ENCODE results near the gene SLC39A5.
"Not testable (repeated sequence)": the region's sequence is repeated elsewhere in the genome, so short reads cannot be mapped to it uniquely, and the experiment has no call there.

Gene SLC39A5

DNA sequence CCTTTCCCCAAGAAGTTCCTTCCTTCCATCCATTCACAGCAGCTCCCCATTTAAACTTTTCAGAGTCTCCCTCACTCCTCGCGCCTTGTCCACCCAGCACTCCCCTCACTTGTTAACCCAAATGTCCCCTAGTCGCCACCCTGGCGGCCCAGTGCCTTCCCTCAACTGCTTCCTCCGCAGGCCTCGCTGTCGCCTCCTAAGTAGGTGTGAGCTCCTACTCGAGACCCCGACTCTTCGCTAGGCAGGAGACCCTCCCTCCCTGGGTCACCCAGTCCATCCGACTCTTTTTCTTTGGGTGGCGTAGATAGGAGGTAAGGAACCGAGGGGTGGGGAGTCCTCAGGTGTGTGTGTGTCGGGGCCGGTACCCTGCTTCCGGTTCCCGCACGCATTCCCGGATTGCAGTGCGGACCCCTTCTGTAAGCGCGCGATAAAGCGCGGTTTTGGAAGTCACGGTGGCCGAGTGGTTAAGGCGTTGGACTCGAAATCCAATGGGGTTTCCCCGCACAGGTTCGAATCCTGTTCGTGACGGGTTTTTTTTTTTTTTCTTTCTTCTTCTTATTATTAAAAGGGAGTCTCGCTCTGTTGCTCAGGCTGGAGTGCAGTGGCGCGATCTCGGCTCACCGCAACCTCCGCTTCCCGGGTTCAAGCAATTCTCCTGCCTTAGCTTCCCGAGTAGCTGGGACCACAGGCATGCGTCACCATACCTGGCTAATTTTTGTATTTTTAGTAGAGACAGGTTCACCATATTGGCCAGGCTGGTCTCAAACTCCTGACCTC, 39.7 kb upstream of the SLC39A5 start:
- peaks cover 2% of the 10 kb centered on the region for H3K36me3 ChIP-seq (ENCODE audit: control insufficient read depth, insufficient read depth, low read length)
- peak overlapping the region; percentile 77 for H3K4me3 ChIP-seq (replicated peaks; ENCODE audit: low read depth, low read length)
- DNase-seq (ENCODE audit: extremely low read depth, insufficient read length): peak; percentile 90
- no peaks in the 10 kb centered on the region for H3K27me3 ChIP-seq (replicated peaks; ENCODE audit: control insufficient read depth, insufficient read depth, low read length)
- TF ChIP-seq, protein P1, sequence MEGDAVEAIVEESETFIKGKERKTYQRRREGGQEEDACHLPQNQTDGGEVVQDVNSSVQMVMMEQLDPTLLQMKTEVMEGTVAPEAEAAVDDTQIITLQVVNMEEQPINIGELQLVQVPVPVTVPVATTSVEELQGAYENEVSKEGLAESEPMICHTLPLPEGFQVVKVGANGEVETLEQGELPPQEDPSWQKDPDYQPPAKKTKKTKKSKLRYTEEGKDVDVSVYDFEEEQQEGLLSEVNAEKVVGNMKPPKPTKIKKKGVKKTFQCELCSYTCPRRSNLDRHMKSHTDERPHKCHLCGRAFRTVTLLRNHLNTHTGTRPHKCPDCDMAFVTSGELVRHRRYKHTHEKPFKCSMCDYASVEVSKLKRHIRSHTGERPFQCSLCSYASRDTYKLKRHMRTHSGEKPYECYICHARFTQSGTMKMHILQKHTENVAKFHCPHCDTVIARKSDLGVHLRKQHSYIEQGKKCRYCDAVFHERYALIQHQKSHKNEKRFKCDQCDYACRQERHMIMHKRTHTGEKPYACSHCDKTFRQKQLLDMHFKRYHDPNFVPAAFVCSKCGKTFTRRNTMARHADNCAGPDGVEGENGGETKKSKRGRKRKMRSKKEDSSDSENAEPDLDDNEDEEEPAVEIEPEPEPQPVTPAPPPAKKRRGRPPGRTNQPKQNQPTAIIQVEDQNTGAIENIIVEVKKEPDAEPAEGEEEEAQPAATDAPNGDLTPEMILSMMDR (IDR thresholded peaks at IDR 0.05; ENCODE audit: insufficient read depth, low read length, poor library complexity, severe bottlenecking): no peak

DNA sequence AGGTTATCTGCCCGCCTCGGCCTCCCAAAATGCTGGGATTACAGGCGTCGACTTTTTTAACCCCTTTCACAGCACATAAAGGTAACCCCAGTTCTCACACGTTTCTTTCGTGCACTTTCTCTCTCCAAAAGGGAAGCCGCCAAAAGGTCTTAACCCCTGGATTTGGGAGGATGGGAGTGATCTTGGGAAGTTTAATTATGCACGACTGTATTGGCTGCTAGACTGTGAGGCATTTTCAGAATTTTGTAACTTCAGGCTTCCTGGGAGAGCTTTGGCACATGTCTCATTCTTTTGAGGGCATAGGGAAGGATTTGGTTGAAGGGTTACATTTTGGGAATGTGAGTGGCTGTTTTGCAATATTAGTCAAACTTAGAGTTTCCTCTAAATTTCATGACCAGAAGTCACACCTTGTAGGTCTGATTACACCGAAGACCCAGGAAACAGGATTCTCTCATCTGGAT, 39.1 kb upstream of the SLC39A5 start:
- no peak for DNase-seq (ENCODE audit: extremely low read depth, insufficient read length)
- Histone ChIP-seq H3K36me3 (ENCODE audit: control insufficient read depth, insufficient read depth, low read length) (peaks cover 1% of the 10 kb centered on the region), H3K4me3 (replicated peaks; ENCODE audit: low read depth, low read length) (no peak overlapping the region; the same call in 1 of the 2 replicates), H3K27me3 (replicated peaks; ENCODE audit: control insufficient read depth, insufficient read depth, low read length) (no peaks in the 10 kb centered on the region)
- TF ChIP-seq, protein P1 (IDR thresholded peaks at IDR 0.05; ENCODE audit: insufficient read depth, low read length, poor library complexity, severe bottlenecking): no peak

DNA sequence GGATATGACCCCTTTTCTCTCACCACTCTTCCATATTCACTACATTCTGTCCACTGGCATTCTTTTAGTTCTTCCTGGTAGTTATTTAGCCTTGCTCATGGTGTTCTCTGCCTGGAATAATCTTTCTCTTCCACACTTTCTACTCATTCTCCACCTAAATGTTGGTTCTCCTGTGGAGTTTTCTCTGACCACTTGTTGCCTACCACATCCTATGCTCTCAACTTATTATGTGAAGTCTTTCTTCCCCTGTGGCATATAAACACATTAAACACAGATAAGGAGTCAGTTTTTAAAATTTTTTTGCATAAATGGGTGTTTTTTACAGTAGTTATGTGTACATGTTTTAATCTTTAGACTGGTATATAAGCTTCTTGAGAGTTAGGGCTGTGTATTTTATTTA, 37.3 kb upstream of the SLC39A5 start:
- Histone ChIP-seq H3K4me3 (replicated peaks; ENCODE audit: low read depth, low read length) (no peak overlapping the region), H3K36me3 (ENCODE audit: control insufficient read depth, insufficient read depth, low read length) (no peaks in the 10 kb centered on the region), H3K27me3 (replicated peaks; ENCODE audit: control insufficient read depth, insufficient read depth, low read length) (no peaks in the 10 kb centered on the region)
- TF ChIP-seq, protein P1 (IDR thresholded peaks at IDR 0.05; ENCODE audit: insufficient read depth, low read length, poor library complexity, severe bottlenecking): no peak
- no peak for DNase-seq (ENCODE audit: extremely low read depth, insufficient read length)

- Histone ChIP-seq H3K36me3 (ENCODE audit: control insufficient read depth, insufficient read depth, low read length) (no peaks in the 10 kb centered on the region), H3K4me3 (replicated peaks; ENCODE audit: low read depth, low read length) (no peak overlapping the region), H3K27me3 (replicated peaks; ENCODE audit: control insufficient read depth, insufficient read depth, low read length) (no peaks in the 10 kb centered on the region)
- TF ChIP-seq, protein P1 (IDR thresholded peaks at IDR 0.05; ENCODE audit: insufficient read depth, low read length, poor library complexity, severe bottlenecking): peak; percentile 67
- DNase-seq (ENCODE audit: extremely low read depth, insufficient read length): peak; percentile 44
These were observed 36.7 kb upstream of the SLC39A5 start for GRCh38 chr12:56193025-56193578.

GRCh38 chr12:56196818-56197550, 32.9 kb upstream of the SLC39A5 start:
- not testable (repeated sequence) for DNase-seq (ENCODE audit: extremely low read depth, insufficient read length); H3K4me3 ChIP-seq (replicated peaks; ENCODE audit: low read depth, low read length); H3K27me3 ChIP-seq (replicated peaks; ENCODE audit: control insufficient read depth, insufficient read depth, low read length); H3K36me3 ChIP-seq (ENCODE audit: control insufficient read depth, insufficient read depth, low read length)

Data from GM06990 (cell line).